GM12874 (cell line): ENCODE results near the gene DEDD2.

ENCODE experiments used
- CTCF ChIP-seq: IDR thresholded peaks from 2 replicates; pipeline ENCODE4 v1.5.1; 2011; ENCODE audit warnings: low read depth, mild to moderate bottlenecking, control low read depth, low read length, moderate library complexity; ENCODE audit not compliant: insufficient read depth

DEDD2 gene

GRCh38 chr19:42165146-42165545, 52.3 kb downstream of the DEDD2 start:
- no peak for TF ChIP-seq CTCF

- TF ChIP-seq CTCF = no peak
Measured at GRCh38 chr19:42161616-42162263, 55.7 kb downstream of the DEDD2 start.

DNA sequence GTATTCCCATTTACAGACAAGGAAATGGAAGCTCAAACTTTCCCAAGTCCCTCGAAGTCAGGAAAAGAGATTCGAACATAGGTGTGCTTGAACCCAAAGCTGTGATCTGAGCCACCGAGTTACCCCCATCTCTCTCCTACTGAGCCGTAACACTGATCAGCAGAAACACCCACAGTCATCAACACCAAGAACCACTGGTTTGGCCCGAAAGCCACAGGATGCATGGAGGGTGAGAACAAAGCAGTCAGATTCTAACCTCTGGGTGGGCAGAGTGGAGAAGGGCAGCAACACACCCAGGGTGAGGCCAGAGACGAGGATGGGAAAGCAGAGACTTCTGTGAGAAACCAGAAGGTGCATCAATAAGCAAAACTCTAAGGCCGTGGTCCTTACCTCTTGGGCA, 57.5 kb downstream of the DEDD2 start:
- TF ChIP-seq CTCF = no peak

DNA sequence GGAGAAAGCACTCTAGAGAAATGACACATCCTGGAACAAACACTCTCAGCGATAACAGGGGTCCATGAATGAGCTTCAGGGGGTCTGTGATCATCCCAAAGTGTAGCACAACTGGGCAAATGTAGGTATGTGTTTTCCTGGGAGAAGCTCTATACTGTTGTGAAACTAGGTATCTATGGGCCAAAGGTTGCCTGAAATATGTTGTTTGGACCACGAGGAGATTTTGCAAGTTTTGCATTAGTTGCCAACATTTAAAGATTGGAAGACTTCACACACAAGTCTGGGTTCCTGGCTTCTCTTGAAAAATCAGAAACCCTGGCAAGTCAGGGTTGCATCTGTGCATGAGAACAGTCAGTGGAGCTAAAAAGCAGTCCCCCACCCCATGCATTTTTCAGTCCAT, 58.6 kb downstream of the DEDD2 start:
- TF ChIP-seq CTCF = no peak

DNA sequence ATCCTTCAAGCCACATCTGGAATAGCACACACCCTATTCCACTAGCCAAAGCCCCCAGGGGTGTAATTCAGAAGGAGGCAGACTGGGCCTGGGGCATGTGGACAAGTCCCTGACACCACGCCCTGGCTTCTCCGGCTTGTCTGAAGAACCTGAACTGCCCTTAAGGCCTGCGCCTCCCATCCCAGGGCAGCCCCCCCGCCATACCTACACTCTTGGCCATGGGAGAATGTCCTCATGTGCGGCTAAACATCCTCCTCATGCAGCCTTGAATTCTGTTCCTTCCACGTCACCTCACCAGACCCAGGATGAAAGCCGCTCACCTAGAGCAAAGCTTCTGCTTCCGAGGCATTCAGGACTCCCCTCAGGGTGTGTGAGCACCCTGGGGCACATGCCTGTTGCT, 60.9 kb downstream of the DEDD2 start:
- no peak for TF ChIP-seq CTCF

DNA sequence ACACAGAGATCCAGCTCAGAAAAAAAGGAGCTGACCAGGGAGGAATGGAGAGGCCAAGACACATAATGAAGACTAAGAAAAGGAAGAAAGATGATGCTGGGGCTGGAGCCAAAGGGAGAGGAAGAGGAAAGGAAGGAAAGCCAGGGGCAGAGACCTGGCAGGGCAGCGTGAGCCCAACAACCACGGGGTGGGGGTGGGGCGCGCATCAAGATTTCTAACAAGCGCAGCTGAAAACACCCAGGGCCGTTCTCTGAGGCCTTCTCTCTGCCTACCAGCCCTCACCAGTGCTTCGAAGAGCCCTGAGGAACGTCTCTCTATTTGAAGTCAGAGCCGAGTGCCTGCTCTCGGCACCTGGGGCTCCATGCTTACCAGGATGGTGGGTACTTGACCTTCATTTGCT, 61.7 kb downstream of the DEDD2 start:
- no peak for TF ChIP-seq CTCF

DNA sequence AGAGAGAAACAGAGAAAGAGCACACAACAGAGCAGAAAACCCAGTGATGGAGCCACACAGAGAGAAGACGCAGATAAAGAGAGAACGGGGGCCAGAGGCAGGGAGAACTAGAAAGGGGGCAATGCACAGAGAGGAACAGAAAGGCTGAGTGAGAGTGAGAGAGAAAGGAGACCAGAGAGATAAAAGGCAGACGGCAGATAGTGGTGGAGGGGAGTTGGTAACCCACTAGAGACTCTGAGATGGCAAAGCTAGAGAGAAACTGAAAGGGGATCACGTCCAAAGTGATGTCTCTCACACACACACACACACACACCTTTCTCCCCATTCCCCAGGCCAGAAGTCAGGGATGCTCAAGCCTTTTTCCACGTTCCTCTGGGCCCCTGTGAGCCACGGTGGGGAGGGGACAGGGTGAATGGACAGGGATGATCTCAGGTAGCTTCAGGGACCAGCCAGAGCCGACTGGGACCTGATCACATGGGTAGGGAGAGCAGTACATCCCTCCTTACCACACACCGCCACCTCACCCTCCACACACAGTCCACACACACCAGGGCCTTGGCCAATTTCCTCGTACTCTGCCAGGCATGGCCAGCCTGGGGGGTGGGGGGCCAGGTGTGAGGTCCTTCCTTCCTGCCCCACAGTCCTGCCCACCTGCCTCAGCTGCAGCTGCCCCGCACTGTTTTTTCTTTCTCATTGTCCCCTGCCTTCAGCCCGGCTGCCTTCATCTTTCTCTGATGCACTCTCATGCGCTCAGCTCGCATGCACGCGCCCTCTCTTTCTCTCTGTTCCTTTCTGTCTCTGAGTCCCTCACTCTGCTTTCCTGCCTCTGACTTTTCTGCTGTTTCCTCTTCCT, 62.8 kb downstream of the DEDD2 start:
- no peak for TF ChIP-seq CTCF
